Keratinocyte (primary cell): ENCODE results near the gene CDX2. TPM values are rescaled to one million over a fixed set of nuclear protein-coding genes. Genes with fewer than 3 reads are reported as not detected.

ENCODE experiments used
- DNase-seq: peaks from one replicate; pipeline ENCODE4 v3.0.0-alpha.2; 2011; ENCODE audit warnings: low read depth, missing footprints, low spot score
- FAIRE-seq: peaks from 2 replicates; lab custom pipeline; 2011; peaks lifted over from hg19 to GRCh38; lab: Jason Lieb, UNC
- H2AFZ ChIP-seq: 2 replicates; pipeline ENCODE4 v1.6.0; 2012; ENCODE audit warnings: low read length, control low read depth, inconsistent platforms; ENCODE audit not compliant: control insufficient read depth
- H3K27ac ChIP-seq: 2 replicates; pipeline ENCODE4 v1.5.1; 2011; ENCODE audit warnings: low read length; ENCODE audit not compliant: control insufficient read depth, insufficient read depth
- H3K27me3 ChIP-seq: 3 replicates; pipeline ENCODE4 v1.6.0; 2011; ENCODE audit warnings: low read length; ENCODE audit not compliant: control insufficient read depth, insufficient read depth; ENCODE audit errors: extremely low read depth
- H3K36me3 ChIP-seq, 2 experiments: 2 replicates in 1 of 2; 3 replicates in 1 of 2; pipeline ENCODE4 v1.5.1; 2011; ENCODE audit warnings: low read length in 2 of 2, mild to moderate bottlenecking in 1 of 2; ENCODE audit not compliant: control insufficient read depth in 2 of 2, insufficient read depth in 2 of 2; ENCODE audit errors: extremely low read depth in 1 of 2
- H3K4me1 ChIP-seq: 3 replicates; pipeline ENCODE4 v1.5.1; 2011; ENCODE audit warnings: low read length; ENCODE audit not compliant: control insufficient read depth, insufficient read depth; ENCODE audit errors: extremely low read depth
- H3K4me2 ChIP-seq: 3 replicates; pipeline ENCODE4 v1.6.0; 2011; ENCODE audit warnings: low read depth, low read length; ENCODE audit not compliant: control insufficient read depth, insufficient read depth; ENCODE audit errors: extremely low read depth
- H3K4me3 ChIP-seq, 3 experiments: fragments of 200-600 bp in 1 of 3; sonication (generic) in 1 of 3; 2 replicates in 2 of 3; 3 replicates in 1 of 3; pipeline ENCODE4 v1.5.1; 2011 to 2016; ENCODE audit warnings: low read length in 3 of 3, mild to moderate bottlenecking in 3 of 3, control low read depth in 2 of 3, inconsistent platforms in 1 of 3, low read depth in 1 of 3, mixed read lengths in 1 of 3, mixed run types in 1 of 3, moderate library complexity in 1 of 3; ENCODE audit not compliant: control insufficient read depth in 2 of 3, insufficient read depth in 2 of 3; ENCODE audit errors: extremely low read depth in 1 of 3
- H3K79me2 ChIP-seq: 2 replicates; pipeline ENCODE4 v1.6.0; 2012; ENCODE audit warnings: low read length; ENCODE audit not compliant: control insufficient read depth, insufficient read depth
- H3K9ac ChIP-seq: 3 replicates; pipeline ENCODE4 v1.6.0; 2011; ENCODE audit warnings: low read length; ENCODE audit not compliant: control insufficient read depth, insufficient read depth; ENCODE audit errors: extremely low read depth
- H3K9me1 ChIP-seq: 3 replicates; pipeline ENCODE4 v1.6.0; 2011; ENCODE audit warnings: low read length; ENCODE audit not compliant: control insufficient read depth, insufficient read depth; ENCODE audit errors: extremely low read depth
- H3K9me3 ChIP-seq: 2 replicates; pipeline ENCODE4 v1.5.1; 2012; ENCODE audit warnings: low read depth, low read length; ENCODE audit not compliant: control insufficient read depth
- H4K20me1 ChIP-seq: 3 replicates; pipeline ENCODE4 v1.6.0; 2011; ENCODE audit warnings: low read length; ENCODE audit not compliant: control insufficient read depth, insufficient read depth; ENCODE audit errors: extremely low read depth
- CTCF ChIP-seq, 3 experiments: IDR thresholded peaks in 1 of 3; conservative IDR thresholded peaks in 1 of 3; optimal IDR thresholded peaks in 1 of 3; 2 replicates in 2 of 3; 3 replicates in 1 of 3; pipeline versions ENCODE3 to v1.5.1; 2011; ENCODE audit warnings: low read length in 3 of 3, mild to moderate bottlenecking in 3 of 3, moderate library complexity in 2 of 3, control low read depth in 1 of 3, inconsistent platforms in 1 of 3; ENCODE audit not compliant: insufficient read depth in 2 of 3; ENCODE audit errors: extremely low read depth in 1 of 3
- EZH2 ChIP-seq: IDR thresholded peaks from one replicate; pipeline ENCODE4 v1.6.1; 2012; ENCODE audit warnings: inconsistent platforms, mild to moderate bottlenecking, low read length, moderate library complexity
- dilution Hi-C: fragments of 300-500 bp; cut with MboI; formaldehyde crosslinking; loops from one replicate; pipeline ENCODE4 v1.7.0; 2020; ENCODE audit warnings: low sequenced_read_pairs; ENCODE audit not compliant: extremely low pct_ligation_motif_present
- polyA plus RNA-seq, 5 experiments: library from polyadenylated mRNA; depleted of rRNA in 3 of 5; stranded (reverse) in 3 of 5; stranded (forward) in 1 of 5; unstranded in 1 of 5; fragments of >200 nt; gene quantifications; 1 replicate in 1 of 5; 2 replicates in 3 of 5; 3 replicates in 1 of 5; pipeline versions ENCODE4 v1.2.1 to v1.2.3, GENCODE V29; 2011 to 2012; ENCODE audit warnings: missing spikeins in 2 of 5, low read depth in 1 of 5, low replicate concordance in 1 of 5

CDX2 gene
- polyA plus RNA-seq, 1 donor (not counting 4 experiments of a cell fraction or from before 2014, with no cell fraction given), result not detected

GRCh38 chr13:27927444-27928352 is 41.4 kb downstream of the CDX2 start:
- no peak overlapping the region for H3K27ac ChIP-seq
- no peaks in the 10 kb centered on the region for H3K36me3 ChIP-seq
- DNase-seq, result no peak
- peaks cover 2% of the 10 kb centered on the region for H3K9me3 ChIP-seq
- TF ChIP-seq EZH2 (peak; percentile 68), CTCF (optimal IDR thresholded peaks at IDR 0.05 in 1 of 3, IDR thresholded peaks at IDR 0.05 in 1 of 3, conservative IDR thresholded peaks at IDR 0.05 in 1 of 3; ENCODE audit: extremely low read depth in 1 of 3, insufficient read depth in 2 of 3, low read length in 3 of 3) (no peak)
- H2AFZ ChIP-seq, result no peak overlapping the region
- H4K20me1 ChIP-seq, result peaks cover 5% of the 10 kb centered on the region
- H3K27me3 ChIP-seq, result peaks cover 90% of the 10 kb centered on the region
- H3K9me1 ChIP-seq, result no peaks in the 10 kb centered on the region
- H3K4me1 ChIP-seq, result no peaks in the 10 kb centered on the region
- FAIRE-seq, result no peak
- no peak overlapping the region for H3K4me2 ChIP-seq
- H3K9ac ChIP-seq, result no peak overlapping the region
- H3K4me3 ChIP-seq, result no peak overlapping the region
- dilution Hi-C loops, result no loop called here
- H3K79me2 ChIP-seq, result no peaks in the 10 kb centered on the region

GRCh38 chr13:27926644-27927434 is 42.3 kb downstream of the CDX2 start:
- H3K9me1 ChIP-seq, result no peaks in the 10 kb centered on the region
- dilution Hi-C loops, result no loop called here
- H3K4me1 ChIP-seq, result no peaks in the 10 kb centered on the region
- no peaks in the 10 kb centered on the region for H3K79me2 ChIP-seq
- peaks cover 2% of the 10 kb centered on the region for H3K9me3 ChIP-seq
- H3K27ac ChIP-seq, result no peak overlapping the region
- peaks cover 5% of the 10 kb centered on the region for H4K20me1 ChIP-seq
- H2AFZ ChIP-seq, result no peak overlapping the region
- H3K4me3 ChIP-seq, result no peak overlapping the region
- TF ChIP-seq EZH2, result peak; percentile 75
- TF ChIP-seq CTCF (optimal IDR thresholded peaks at IDR 0.05 in 1 of 3, IDR thresholded peaks at IDR 0.05 in 1 of 3, conservative IDR thresholded peaks at IDR 0.05 in 1 of 3; ENCODE audit: extremely low read depth in 1 of 3, insufficient read depth in 2 of 3, low read length in 3 of 3), result no peak
- H3K9ac ChIP-seq, result no peak overlapping the region
- no peaks in the 10 kb centered on the region for H3K36me3 ChIP-seq
- FAIRE-seq (no peak), DNase-seq (no peak)
- peaks cover 93% of the 10 kb centered on the region for H3K27me3 ChIP-seq
- H3K4me2 ChIP-seq, result no peak overlapping the region
